ENCODE results near the gene NCOR1. TPM values are rescaled to one million over a fixed set of nuclear protein-coding genes. Genes with fewer than 3 reads are reported as not detected.

NCOR1 gene
- total RNA-seq, 1 experiment from 2014 or later: 83.8 TPM

DNA sequence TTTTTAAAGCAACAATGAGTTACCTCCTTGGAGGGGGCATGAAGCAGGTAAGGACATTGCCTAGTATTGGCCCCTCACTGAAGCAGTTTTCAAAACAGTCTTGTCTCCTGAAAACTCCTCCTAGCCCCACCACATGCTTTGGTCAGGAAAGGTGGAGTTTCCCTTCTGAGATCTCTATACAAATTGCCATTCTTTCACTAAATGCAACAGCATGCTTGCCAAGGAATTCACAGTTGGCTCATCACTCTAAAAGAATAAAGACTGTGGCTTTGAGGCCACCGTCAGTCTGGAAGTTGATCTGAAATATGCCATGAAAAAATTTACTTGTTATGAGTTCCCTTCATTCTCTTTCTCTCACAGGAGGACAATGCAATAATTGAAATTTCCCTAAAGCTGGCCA lies 211.5 kb downstream of the NCOR1 start:
- peaks cover 45% of the 10 kb centered on the region for H3K36me3 ChIP-seq (ENCODE audit: control insufficient read depth, insufficient read depth, low read length)
- no peaks in the 10 kb centered on the region; the same call in 1 of the 2 replicates for H3K4me1 ChIP-seq (ENCODE audit: control insufficient read depth, insufficient read depth, low read length)
- CTCF ChIA-PET: no interaction called here
- no peak overlapping the region for H3K27ac ChIP-seq (ENCODE audit: low read length)
- in situ Hi-C loops (cut with HindIII; ENCODE audit: low pct_unique_long_range_greater_than_20kb, low sequenced_read_pairs): no loop called here
- no TSS peak for BruUV-seq (replicated peaks)
- H3K9me3 ChIP-seq (ENCODE audit: control insufficient read depth, insufficient read depth, low read depth, low read length): peaks cover 4% of the 10 kb centered on the region; the same call in 1 of the 2 replicates
- H3K4me3 ChIP-seq (ENCODE audit: low read depth in 2 of 2, low read length in 2 of 2): no peak overlapping the region
- intact Hi-C loops (cut with micrococcal nuclease; ENCODE audit: unreplicated experiment): no loop called here
- TF ChIP-seq, protein P1, sequence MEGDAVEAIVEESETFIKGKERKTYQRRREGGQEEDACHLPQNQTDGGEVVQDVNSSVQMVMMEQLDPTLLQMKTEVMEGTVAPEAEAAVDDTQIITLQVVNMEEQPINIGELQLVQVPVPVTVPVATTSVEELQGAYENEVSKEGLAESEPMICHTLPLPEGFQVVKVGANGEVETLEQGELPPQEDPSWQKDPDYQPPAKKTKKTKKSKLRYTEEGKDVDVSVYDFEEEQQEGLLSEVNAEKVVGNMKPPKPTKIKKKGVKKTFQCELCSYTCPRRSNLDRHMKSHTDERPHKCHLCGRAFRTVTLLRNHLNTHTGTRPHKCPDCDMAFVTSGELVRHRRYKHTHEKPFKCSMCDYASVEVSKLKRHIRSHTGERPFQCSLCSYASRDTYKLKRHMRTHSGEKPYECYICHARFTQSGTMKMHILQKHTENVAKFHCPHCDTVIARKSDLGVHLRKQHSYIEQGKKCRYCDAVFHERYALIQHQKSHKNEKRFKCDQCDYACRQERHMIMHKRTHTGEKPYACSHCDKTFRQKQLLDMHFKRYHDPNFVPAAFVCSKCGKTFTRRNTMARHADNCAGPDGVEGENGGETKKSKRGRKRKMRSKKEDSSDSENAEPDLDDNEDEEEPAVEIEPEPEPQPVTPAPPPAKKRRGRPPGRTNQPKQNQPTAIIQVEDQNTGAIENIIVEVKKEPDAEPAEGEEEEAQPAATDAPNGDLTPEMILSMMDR (IDR thresholded peaks at IDR 0.05): no peak
- no peak for TF ChIP-seq POLR2AphosphoS5 (IDR thresholded peaks at IDR 0.05; ENCODE audit: low read depth, low read length)
- TF ChIP-seq SIN3A (IDR thresholded peaks at IDR 0.05; ENCODE audit: borderline replicate concordance, insufficient read depth, low read depth, low read length): no peak
- no peak for TF ChIP-seq TCF7L2 (IDR thresholded peaks at IDR 0.05; ENCODE audit: low read depth, low read length)
- POLR2A ChIA-PET: no interaction called here
- no peaks in the 10 kb centered on the region for H3K27me3 ChIP-seq (ENCODE audit: control insufficient read depth, insufficient read depth, low read length)
- no peak for DNase-seq (ENCODE audit: low read depth, low spot score)
- ATAC-seq: no peak

DNA sequence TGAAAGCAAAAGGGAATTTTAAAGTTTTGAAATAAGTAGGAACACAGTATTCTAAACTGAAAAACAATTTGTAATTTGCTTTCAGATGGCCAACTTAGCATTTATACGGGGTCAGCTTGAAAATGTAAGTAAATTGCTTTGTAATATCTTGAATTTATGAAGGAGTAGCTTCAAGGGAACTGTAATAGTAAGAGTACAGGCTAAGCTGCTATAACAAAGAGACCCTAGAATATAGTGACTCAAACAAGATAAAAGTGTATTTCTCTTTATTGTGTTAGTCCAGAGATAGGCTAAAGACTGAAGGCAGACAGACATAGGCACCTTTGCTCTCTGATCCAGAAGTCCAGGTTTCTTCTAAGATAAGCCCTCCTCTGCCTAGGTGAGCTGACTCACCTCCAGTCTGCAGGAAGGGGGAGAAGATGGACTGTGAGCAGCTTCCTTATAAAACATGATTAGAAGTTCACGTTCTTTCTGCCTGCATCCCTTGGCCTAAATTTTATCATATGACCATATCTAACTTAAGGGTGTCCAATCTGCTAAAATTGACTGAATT lies 212.6 kb downstream of the NCOR1 start:
- in situ Hi-C loops (cut with HindIII; ENCODE audit: low pct_unique_long_range_greater_than_20kb, low sequenced_read_pairs): no loop called here
- H3K4me1 ChIP-seq (ENCODE audit: control insufficient read depth, insufficient read depth, low read length): peaks cover 5% of the 10 kb centered on the region; the same call in 1 of the 2 replicates
- CTCF ChIA-PET: no interaction called here
- intact Hi-C loops (cut with micrococcal nuclease; ENCODE audit: unreplicated experiment): no loop called here
- no peak for DNase-seq (ENCODE audit: low read depth, low spot score)
- H3K4me3 ChIP-seq (ENCODE audit: low read depth in 2 of 2, low read length in 2 of 2): no peak overlapping the region
- TF ChIP-seq POLR2AphosphoS5 (IDR thresholded peaks at IDR 0.05; ENCODE audit: low read depth, low read length) (no peak), TCF7L2 (IDR thresholded peaks at IDR 0.05; ENCODE audit: low read depth, low read length) (no peak)
- no peak for ATAC-seq
- peaks cover 42% of the 10 kb centered on the region for H3K36me3 ChIP-seq (ENCODE audit: control insufficient read depth, insufficient read depth, low read length)
- H3K27me3 ChIP-seq (ENCODE audit: control insufficient read depth, insufficient read depth, low read length): no peaks in the 10 kb centered on the region
- peaks cover 4% of the 10 kb centered on the region; the same call in 1 of the 2 replicates for H3K9me3 ChIP-seq (ENCODE audit: control insufficient read depth, insufficient read depth, low read depth, low read length)
- POLR2A ChIA-PET: no interaction called here
- no TSS peak for BruUV-seq (replicated peaks)
- no peak overlapping the region for H3K27ac ChIP-seq (ENCODE audit: low read length)

DNA sequence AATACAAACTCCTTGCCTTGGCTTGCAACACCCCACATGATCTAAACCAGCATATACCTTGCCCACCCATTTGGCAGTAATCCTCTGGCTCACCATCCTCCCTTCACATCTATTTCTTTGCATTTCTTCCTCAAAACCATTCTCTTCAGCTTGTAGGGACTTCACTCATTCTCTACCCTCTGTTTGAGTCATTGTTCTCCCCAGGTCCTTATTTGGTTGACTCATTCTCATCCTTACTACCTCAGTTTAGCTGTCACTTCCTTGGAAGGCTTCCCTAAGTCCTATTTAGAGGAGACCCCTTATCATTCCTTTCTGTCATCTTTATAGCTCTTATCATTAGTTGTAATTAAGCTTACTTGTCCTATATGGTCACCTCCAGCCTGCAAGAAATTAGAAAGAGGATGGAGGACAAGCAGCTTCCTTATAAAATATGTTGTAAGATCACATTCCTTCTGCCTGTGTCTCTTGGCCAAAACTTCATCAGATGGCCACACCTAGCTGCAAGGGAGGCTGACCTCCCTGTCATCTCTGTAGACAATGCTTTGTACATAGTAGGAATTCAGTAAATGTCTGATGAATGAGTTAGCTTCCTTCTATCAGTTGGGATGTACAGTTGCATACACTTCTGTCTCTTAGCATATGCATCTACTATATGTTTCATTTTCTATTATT lies 214.0 kb downstream of the NCOR1 start:
- Histone ChIP-seq H3K27ac (ENCODE audit: low read length) (peak overlapping the region; percentile 85; the same call in 1 of the 2 replicates), H3K4me3 (ENCODE audit: low read depth in 2 of 2, low read length in 2 of 2) (peak overlapping the region; percentile 77 to 81), H3K36me3 (ENCODE audit: control insufficient read depth, insufficient read depth, low read length) (peaks cover 33% of the 10 kb centered on the region), H3K4me1 (ENCODE audit: control insufficient read depth, insufficient read depth, low read length) (peaks cover 5% of the 10 kb centered on the region; the same call in 1 of the 2 replicates), H3K9me3 (ENCODE audit: control insufficient read depth, insufficient read depth, low read depth, low read length) (peaks cover 4% of the 10 kb centered on the region; the same call in 1 of the 2 replicates), H3K27me3 (ENCODE audit: control insufficient read depth, insufficient read depth, low read length) (no peaks in the 10 kb centered on the region)
- no TSS peak for BruUV-seq (replicated peaks)
- ChIA-PET POLR2A (no interaction called here), CTCF (no interaction called here)
- in situ Hi-C loops (cut with HindIII; ENCODE audit: low pct_unique_long_range_greater_than_20kb, low sequenced_read_pairs): no loop called here
- TF ChIP-seq TCF7L2 (IDR thresholded peaks at IDR 0.05; ENCODE audit: low read depth, low read length) (no peak), SIN3A (IDR thresholded peaks at IDR 0.05; ENCODE audit: borderline replicate concordance, insufficient read depth, low read depth, low read length) (no peak), POLR2AphosphoS5 (IDR thresholded peaks at IDR 0.05; ENCODE audit: low read depth, low read length) (no peak)
- TF ChIP-seq, protein P1 (IDR thresholded peaks at IDR 0.05): no peak
- TF ChIP-seq, protein P2, sequence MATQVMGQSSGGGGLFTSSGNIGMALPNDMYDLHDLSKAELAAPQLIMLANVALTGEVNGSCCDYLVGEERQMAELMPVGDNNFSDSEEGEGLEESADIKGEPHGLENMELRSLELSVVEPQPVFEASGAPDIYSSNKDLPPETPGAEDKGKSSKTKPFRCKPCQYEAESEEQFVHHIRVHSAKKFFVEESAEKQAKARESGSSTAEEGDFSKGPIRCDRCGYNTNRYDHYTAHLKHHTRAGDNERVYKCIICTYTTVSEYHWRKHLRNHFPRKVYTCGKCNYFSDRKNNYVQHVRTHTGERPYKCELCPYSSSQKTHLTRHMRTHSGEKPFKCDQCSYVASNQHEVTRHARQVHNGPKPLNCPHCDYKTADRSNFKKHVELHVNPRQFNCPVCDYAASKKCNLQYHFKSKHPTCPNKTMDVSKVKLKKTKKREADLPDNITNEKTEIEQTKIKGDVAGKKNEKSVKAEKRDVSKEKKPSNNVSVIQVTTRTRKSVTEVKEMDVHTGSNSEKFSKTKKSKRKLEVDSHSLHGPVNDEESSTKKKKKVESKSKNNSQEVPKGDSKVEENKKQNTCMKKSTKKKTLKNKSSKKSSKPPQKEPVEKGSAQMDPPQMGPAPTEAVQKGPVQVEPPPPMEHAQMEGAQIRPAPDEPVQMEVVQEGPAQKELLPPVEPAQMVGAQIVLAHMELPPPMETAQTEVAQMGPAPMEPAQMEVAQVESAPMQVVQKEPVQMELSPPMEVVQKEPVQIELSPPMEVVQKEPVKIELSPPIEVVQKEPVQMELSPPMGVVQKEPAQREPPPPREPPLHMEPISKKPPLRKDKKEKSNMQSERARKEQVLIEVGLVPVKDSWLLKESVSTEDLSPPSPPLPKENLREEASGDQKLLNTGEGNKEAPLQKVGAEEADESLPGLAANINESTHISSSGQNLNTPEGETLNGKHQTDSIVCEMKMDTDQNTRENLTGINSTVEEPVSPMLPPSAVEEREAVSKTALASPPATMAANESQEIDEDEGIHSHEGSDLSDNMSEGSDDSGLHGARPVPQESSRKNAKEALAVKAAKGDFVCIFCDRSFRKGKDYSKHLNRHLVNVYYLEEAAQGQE (IDR thresholded peaks at IDR 0.05; ENCODE audit: insufficient read depth in 1 of 2, low read depth in 2 of 2, low read length in 1 of 2): no peak
- no peak for ATAC-seq
- intact Hi-C loops (cut with micrococcal nuclease; ENCODE audit: unreplicated experiment): no loop called here
- DNase-seq (ENCODE audit: low read depth, low spot score): no peak
